HG03342 (cell line): Measurements from ENCODE around the gene PITPNB.

Experiments
- ATAC-seq: cut with Tn5 transposase; IDR thresholded peaks from one replicate; pipeline ENCODE4 v1.9.1; 2021; ENCODE audit warnings: mild to moderate bottlenecking, moderate library complexity; ENCODE audit not compliant: unreplicated experiment

PITPNB gene

DNA sequence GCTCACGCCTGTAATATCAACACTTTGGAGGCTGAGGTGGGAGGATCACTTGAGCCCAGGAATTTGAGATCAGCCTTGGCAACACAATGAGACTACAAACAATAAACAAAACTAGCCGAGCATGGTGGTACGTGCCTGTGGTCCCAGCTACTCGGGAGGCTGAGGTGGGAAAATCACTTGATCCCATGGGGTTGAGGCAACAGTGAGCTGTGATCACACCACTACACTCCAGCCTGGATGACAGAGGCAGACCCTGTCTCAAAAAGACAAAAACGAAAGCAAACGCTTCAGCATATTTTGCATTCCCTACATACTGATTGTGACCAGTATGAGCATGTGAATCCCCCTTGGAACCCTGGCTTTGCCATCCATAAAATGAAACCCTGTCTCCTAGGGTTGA lies 83.6 kb downstream of the PITPNB start:
- ATAC-seq, result no peak

DNA sequence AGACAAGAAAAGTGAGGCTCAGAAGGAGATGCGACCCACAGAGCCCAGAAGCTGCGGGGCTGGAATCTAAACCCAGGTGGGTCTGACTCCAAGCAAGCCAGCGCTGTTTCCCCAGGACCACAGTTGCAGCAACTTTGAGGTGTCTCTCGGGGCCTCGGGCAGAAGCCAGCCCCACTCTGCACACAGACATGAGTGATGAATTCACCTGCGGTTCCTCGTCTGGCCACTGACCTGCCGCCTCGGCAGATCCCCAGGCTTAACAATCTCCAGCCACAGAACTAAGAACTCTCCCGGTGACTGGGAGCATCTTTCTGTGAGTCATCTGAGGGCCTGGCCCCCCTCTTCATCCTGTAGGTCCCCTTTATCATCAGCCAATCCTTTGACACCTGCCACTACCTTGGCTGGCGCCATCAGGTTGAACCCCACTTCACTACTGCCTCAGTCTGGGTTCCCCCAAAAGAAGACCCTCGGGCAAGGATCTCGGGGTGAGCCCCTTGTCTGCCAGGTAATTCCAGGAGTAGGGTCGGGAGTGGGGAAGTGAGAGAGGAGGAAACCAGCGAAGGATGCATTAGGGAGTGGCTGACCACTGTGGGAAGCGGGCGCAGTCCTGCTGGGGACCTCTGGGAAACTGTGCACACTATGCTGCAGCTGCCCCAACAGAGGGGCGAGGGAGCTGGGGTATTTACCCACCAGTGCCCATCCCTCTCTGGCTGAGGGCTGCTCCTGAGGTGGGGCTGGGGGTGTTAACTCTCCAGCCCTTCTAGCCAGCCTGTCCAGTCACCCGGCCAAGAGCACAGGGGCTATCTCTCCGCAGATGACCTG lies 84.5 kb downstream of the PITPNB start:
- no peak for ATAC-seq

DNA sequence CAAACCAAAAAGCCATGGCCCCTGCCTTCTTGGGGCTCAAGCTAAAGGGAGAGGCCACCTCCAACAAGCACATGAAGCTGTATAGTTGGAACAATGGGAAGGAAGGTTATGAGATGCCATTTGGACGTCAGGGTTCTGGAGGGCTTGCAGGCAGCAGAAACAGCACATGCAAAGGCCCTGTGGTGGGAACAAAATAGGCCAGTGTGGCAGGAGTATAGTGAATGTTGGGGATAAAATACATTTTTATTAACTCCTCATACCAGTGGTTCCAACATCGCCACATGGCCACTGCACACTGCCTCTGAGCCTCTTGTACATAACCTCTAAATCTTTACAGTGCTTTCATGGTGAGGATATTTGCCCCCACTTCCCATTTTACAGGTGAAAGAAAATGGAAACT lies 85.3 kb downstream of the PITPNB start:
- no peak for ATAC-seq

GRCh38 chr22:27832606-27833005 lies 86.5 kb downstream of the PITPNB start:
- ATAC-seq, result no peak

- no peak for ATAC-seq
Observed at GRCh38 chr22:27829620-27830019, 89.4 kb downstream of the PITPNB start.

DNA sequence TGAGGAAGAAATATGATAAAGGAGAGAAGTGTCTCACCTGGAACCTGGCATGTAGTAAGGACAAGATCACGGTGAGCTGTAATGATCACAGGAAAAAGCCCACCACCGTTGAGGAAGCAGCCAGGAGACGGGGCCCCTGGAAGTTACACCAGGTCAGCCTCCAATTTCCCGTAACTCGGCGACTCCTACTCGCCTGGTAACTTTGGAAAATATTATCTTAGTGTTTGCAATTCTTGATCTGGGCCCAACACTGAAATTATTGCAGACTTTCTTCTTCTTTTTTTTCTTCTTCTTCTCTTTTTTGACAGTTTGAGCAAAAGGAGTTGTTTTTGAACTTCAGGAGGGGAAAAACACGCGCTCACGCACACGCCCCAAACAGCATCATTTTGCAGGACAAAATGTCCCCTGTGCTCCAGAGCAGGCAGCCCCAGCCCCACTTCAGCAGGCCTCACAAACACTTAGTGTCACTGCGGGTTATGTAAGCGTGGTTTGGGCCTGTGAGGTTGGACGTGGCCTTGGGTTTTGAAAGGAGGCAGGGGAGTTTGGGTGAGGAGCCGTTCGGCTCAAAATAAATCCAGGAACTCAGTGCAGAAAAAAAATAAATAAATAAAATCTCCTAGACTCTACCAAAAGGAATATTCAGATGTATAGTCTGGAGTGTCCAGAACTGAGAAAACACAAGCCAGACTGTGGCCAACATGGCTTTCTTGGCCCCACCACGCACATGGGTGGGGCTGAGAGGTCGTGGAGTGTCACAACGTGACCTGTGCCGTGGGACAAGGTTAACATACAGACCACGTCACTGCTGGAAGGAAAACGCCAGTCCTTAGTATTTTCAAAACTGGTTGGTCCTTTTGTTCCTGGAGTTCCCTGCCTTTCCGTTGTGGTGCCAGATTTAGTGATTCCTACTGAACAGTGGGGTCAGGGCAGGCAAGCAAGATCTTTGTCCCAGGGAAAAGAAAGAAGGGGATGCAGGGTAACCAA lies 91.2 kb downstream of the PITPNB start:
- ATAC-seq, result no peak

DNA sequence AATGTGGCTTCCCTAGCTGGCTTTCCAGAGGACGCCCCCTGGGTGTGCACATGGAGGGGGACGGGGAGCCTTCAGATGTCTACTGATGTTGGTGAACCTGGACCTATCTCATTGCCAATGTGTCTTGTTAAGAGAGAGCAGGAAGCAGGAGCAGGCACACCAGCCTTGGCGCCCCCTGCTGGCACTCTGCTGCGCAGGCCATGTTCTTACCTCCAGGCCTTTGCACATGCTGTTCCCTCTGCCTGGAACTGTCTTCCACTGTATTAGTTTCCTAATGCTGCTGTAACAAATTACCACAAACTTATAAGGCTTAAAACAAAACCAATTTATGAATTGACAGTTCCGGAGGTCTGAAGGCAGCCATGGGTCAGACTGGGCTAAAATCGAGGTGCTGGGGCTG lies 93.9 kb downstream of the PITPNB start:
- no peak for ATAC-seq

DNA sequence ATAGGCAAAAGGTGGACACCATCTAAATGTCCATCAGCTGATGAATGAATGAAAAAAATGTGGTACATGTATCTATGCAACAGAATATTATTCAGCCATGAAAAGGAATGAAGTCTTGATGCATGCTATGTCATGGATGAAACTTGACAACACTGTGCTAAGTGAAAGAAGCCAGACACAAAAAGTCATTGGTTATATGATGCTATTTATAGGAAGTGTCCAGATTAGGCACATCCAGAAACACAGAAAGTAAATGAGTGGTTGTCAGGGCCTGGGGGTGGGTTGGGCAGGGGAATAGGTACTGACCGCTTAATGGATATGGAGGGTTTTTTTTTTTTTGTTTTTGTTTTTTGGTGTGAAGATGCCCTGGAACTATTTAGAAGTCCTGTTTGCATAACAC lies 95.8 kb downstream of the PITPNB start:
- no peak for ATAC-seq

- no peak for ATAC-seq
Observed at GRCh38 chr22:27820896-27821866, 97.9 kb downstream of the PITPNB start.

- ATAC-seq, result no peak
Observed at GRCh38 chr22:27816552-27816951, 102.5 kb downstream of the PITPNB start.

DNA sequence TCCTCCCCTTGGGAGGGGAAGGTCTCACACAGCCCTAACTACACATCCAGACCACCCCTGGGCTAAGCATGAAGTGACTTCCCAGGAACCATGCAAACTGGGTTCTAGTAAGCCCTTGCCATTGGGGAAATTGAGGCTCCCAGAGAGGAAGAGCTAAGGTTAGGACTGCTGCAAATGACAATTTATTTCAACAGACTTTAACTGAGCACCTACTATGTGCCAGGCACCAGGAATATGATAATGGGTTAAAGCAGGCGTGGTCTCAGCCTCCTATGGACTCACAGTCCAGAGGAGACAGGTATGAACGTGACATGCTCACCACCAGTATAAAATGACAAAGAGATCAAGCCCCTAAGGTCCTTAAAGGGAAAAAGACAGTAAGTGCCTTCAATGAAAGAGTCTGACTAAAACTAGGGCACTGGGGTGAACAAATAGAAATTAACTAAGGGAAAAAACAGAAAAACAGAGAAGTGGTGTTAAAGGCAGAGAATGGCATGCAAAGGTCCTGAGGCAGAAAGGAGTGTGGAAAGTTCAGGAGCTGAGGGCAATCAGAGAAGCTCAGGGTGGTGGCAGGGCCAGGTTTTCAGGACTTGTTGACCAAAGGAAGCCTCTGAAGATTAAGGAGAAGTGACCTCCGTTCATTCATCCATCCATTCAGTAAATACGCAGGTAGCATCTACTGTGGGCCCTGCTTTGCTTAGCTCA lies 103.1 kb downstream of the PITPNB start:
- ATAC-seq, result no peak

- no peak for ATAC-seq
Observed at GRCh38 chr22:27814993-27815392, 104.1 kb downstream of the PITPNB start.

DNA sequence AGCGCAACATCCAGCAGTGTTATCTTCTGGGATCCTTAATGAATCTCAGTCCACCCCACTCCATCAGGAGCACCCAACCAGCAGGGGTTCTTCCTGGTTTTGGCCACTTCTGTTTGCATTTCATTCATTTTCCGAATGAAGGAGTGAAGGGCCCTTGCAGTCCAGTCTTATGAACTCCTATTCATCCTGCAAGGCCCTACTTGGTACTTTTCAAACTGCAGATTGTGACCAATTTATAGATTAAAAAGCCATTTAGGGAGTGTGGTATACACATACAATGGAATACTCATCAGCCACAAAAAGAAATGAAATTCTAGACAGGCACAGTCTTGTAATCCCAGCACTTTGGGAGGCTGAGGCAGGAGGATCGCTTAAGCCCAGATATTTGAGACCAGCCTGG lies 107.3 kb downstream of the PITPNB start:
- no peak for ATAC-seq

DNA sequence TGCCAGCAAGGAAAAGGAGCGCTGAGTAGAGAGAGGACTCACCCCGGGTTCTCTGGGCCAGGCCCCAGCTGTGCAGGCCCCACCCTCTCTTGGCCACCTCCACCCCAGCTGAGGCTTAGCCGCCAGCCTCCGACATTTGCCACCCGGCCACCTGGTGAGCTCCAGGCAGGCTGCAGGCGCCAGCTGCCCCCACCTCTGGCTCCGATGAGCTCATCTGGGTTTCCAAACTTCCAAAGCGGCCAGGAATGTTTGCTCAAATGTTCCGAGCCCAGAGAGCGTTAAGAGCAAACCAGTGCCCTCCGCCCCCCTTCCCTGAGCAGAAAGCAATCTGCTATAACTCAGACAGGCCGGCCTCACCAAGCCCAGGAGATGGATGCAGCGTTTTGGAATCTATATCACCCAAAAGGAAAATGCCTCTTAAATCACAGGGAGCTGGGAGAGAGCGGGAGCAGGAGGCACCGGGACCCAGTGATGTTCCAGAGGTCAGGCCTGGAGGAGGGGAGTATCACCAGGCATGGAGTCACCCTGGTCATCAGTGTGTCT lies 108.4 kb downstream of the PITPNB start:
- ATAC-seq, result no peak

DNA sequence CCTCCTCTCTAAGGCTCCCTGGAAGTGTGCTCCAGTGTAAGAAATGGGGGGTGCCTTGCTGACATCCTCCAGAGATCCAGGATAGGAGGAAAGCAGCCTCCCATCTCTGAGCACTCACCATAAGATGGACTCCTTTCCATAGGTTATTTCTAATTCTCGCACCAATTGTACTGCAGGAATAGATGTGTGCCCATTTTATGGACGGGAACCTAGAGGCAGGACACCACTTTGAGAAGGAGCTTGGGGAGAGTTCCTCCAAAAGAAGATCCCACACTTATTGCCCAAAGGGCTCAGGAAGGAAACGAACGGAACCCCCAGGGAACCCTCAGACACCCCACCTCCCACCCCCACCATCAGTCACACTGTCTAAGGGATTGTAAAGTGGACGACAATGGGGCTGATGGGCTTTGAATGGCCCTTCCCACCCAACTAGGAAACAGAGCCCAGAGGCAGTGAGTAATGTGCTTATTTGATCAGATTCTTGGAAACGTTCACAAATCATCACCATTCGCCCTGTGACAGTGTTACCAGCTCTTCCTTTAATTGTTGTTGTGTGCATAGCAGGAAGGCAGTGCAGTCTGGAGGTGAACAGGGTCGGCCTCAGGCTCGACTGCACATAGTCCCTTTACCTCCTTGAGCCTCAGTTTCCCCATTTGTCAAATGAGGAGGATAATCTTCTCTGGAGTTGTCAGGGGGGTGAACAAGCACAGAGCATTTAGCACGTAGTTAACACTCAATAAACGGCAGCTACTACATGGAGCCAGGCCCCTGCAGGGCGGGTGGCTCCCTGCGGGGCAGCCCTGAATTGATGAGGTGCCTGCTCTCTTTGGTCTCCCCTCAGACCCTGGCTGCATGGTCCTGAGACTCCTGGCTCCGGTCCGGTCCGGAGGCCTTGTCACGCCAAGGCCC lies 109.1 kb downstream of the PITPNB start:
- ATAC-seq, result no peak

DNA sequence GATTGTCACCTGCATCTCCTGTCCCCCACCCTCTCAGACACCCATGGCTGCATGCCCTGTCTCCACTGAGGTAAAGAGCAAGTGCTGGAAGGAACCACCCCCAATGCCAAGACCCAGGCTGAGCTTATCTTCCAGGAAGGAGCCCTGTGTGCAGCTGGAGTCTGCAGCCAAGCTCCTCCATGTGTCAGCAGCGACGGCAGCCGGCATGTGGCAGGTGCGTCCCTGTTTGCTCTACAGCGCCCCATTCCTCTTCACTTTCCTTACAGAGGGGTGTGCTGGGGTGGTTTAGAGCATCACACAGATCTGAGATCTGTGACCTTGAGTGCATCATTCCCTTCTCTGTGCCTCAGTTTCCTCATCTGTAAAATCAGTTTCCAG lies 109.8 kb downstream of the PITPNB start:
- ATAC-seq, result no peak

DNA sequence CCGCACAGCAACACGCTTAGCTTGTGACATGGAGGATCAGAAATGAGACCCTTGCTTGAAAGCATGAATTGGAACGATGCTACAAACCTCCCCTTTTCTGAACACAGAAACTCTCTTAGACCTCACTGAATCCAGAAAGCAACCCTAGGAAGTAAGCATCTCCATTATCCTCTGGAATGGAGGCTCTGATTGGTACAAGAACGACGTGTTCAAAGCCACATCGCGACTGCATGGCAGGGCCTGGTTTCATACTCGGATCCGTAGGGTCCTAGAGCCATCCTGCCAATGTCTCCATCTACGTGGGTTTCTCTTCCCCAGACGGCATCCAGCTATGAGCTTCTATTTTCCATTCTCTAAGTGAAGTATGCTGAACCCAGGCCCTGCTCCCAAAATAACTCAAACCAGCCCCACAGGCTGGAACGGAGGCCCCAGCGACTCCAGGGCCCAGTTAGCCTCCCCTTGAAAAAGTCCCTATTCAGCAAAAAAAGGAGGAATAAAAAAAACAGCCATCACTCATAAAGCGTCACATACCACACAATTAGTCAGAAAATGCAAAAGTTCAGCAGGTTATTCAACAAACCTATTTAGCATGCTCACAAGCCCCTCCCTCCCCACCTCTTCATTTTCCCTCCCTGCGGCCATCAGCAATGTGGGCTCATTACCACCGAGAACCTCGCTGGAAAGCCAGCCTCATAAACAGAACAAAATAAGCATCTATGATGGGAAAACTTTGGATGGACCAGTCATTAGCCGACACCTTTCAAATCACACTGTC lies 110.4 kb downstream of the PITPNB start:
- no peak for ATAC-seq

DNA sequence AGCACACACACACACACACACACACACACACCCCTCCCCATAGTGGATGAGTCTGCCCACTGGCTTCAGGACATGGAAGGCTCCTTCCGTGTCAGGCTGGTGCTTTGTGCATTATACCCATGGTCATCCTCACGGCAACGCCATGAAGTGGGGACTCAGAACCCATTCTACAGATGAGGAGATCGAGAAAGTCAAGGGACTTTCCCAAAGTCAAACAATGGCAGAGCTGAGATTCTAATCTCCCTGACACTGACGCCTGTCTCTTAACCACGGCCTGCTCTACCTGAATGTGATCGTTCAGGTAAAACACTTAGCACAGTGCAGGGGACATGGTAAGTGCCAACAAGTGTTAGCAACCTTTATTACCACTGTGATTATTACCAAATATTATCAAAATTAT lies 113.2 kb downstream of the PITPNB start:
- ATAC-seq, result no peak
